SK-N-SH (cell line): Measurements from ENCODE around the gene IGF2BP2. TPM values are rescaled to one million over a fixed set of nuclear protein-coding genes. Genes with fewer than 3 reads are reported as not detected.

Source experiments
- CTCF ChIA-PET: fragments of 300-600, 350-600 bp; formaldehyde crosslinking; extraction: SDS; loops from one replicate; lab custom pipeline; 2021; lab: Yijun Ruan, JAX
- POLR2A ChIA-PET: fragments of 350-600 bp; sonication (Branson Sonifier 250); formaldehyde crosslinking; extraction: SDS; loops from one replicate; lab custom pipeline; 2020; ENCODE audit warnings: antibody characterized with exemption, inconsistent platforms; lab: Yijun Ruan, JAX
- DNase-seq: peaks from one replicate; pipeline ENCODE4 v3.0.0; 2012
- H2AFZ ChIP-seq: fragments of 200-600 bp; sonication (generic); 2 replicates; pipeline ENCODE4 v1.8.1; 2016; ENCODE audit warnings: antibody characterized with exemption, mild to moderate bottlenecking, low read depth
- H3F3A ChIP-seq: fragments of 200-600 bp; sonication (generic); replicated peaks from 2 replicates; pipeline ENCODE3; 2016; ENCODE audit warnings: antibody characterized with exemption, mild to moderate bottlenecking; ENCODE audit not compliant: insufficient read depth
- H3K27ac ChIP-seq, 2 experiments: fragments of 200-500 bp in 1 of 2; fragments of 200-600 bp in 1 of 2; sonication (Bioruptor generic) in 1 of 2; sonication (generic), shearing (Covaris generic) in 1 of 2; 2 replicates each; pipeline versions ENCODE4 v1.5.1 to v1.6.1; 2014 to 2016; ENCODE audit warnings: low read depth in 2 of 2, inconsistent platforms in 1 of 2, low read length in 1 of 2, mild to moderate bottlenecking in 1 of 2, mixed read lengths in 1 of 2
- H3K27me3 ChIP-seq: fragments of 200-600 bp; sonication (generic), shearing (Covaris generic); 2 replicates; pipeline ENCODE4 v1.6.1; 2016; ENCODE audit warnings: mixed run types; ENCODE audit not compliant: insufficient read depth
- H3K36me3 ChIP-seq, 2 experiments: fragments of 200-500 bp in 1 of 2; fragments of 200-600 bp in 1 of 2; sonication (Bioruptor generic) in 1 of 2; sonication (generic) in 1 of 2; replicated peaks in 1 of 2; 2 replicates each; pipeline versions ENCODE3 to v1.5.1; 2014 to 2016; ENCODE audit warnings: low read length in 1 of 2, mild to moderate bottlenecking in 1 of 2; ENCODE audit not compliant: insufficient read depth in 2 of 2, control insufficient read depth in 1 of 2
- H3K4me1 ChIP-seq, 2 experiments: fragments of 200-500 bp in 1 of 2; fragments of 200-600 bp in 1 of 2; sonication (Bioruptor generic) in 1 of 2; sonication (generic), shearing (Covaris generic) in 1 of 2; 2 replicates each; pipeline versions ENCODE4 v1.5.1 to v1.6.1; 2014 to 2016; ENCODE audit warnings: low read depth in 1 of 2, low read length in 1 of 2, mixed run types in 1 of 2; ENCODE audit not compliant: insufficient read depth in 2 of 2, control insufficient read depth in 1 of 2
- H3K4me2 ChIP-seq: fragments of 200-600 bp; sonication (generic), shearing (Covaris generic); 2 replicates; pipeline ENCODE4 v1.6.1; 2017; ENCODE audit warnings: mixed run types
- H3K4me3 ChIP-seq, 2 experiments: fragments of 200-500 bp in 1 of 2; fragments of 200-600 bp in 1 of 2; sonication (Bioruptor generic) in 1 of 2; sonication (generic), shearing (Covaris generic) in 1 of 2; 2 replicates each; pipeline versions ENCODE4 v1.5.1 to v1.8.1; 2014 to 2016; ENCODE audit warnings: low read depth in 2 of 2, inconsistent platforms in 1 of 2, low read length in 1 of 2, mild to moderate bottlenecking in 1 of 2, mixed read lengths in 1 of 2, moderate library complexity in 1 of 2
- H3K79me2 ChIP-seq: fragments of 200-600 bp; sonication (generic); 2 replicates; pipeline ENCODE4 v1.8.1; 2017; ENCODE audit warnings: mild to moderate bottlenecking; ENCODE audit not compliant: insufficient read depth
- H3K9ac ChIP-seq: fragments of 200-600 bp; sonication (generic); 2 replicates; pipeline ENCODE4 v1.6.1; 2017; ENCODE audit warnings: mixed run types
- H3K9me2 ChIP-seq: fragments of 200-600 bp; sonication (generic); 2 replicates; pipeline ENCODE4 v1.6.1; 2017; ENCODE audit warnings: mixed run types
- H3K9me3 ChIP-seq: fragments of 200-600 bp; sonication (generic); 2 replicates; pipeline ENCODE4 v1.6.1; 2017; ENCODE audit warnings: mixed run types, mild to moderate bottlenecking, moderate library complexity
- H4K20me1 ChIP-seq: fragments of 200-600 bp; sonication (generic); 2 replicates; pipeline ENCODE4 v1.6.1; 2017; ENCODE audit warnings: mild to moderate bottlenecking, mixed run types; ENCODE audit not compliant: insufficient read depth
- CHD2 ChIP-seq: fragments of 150-350 bp; IDR thresholded peaks from 2 replicates; pipeline ENCODE4 v1.6.1; 2018; ENCODE audit warnings: low read length; ENCODE audit not compliant: partially characterized antibody
- ELF1 ChIP-seq: IDR thresholded peaks from 2 replicates; pipeline ENCODE4 v1.4.0; 2012
- EP300 ChIP-seq, 2 experiments: IDR thresholded peaks; 2 replicates each; pipeline versions ENCODE4 v1.4.0 to v1.6.1; 2012; ENCODE audit warnings: borderline replicate concordance in 1 of 2, low read depth in 1 of 2, low read length in 1 of 2
- EZH2phosphoT487 ChIP-seq: fragments of 200-600 bp; sonication (generic); IDR thresholded peaks from 2 replicates; pipeline ENCODE4 v1.6.1; 2017; ENCODE audit warnings: low read depth, mixed run types, mild to moderate bottlenecking, antibody characterized with exemption, moderate library complexity, borderline replicate concordance
- FOSL2 ChIP-seq: IDR thresholded peaks from 2 replicates; pipeline ENCODE4 v1.4.0; 2012; ENCODE audit warnings: low read depth, mild to moderate bottlenecking, moderate library complexity, borderline replicate concordance
- FOXJ3 ChIP-seq: sonication (generic); formaldehyde crosslinking; IDR thresholded peaks from 2 replicates; pipeline ENCODE4 v1.5.1; 2020; ENCODE audit warnings: mild to moderate bottlenecking, missing genetic modification reagents
- FOXM1 ChIP-seq: IDR thresholded peaks from 2 replicates; pipeline ENCODE4 v1.4.0; 2012; ENCODE audit warnings: low read depth, mild to moderate bottlenecking
- GABPA ChIP-seq: IDR thresholded peaks from 2 replicates; pipeline ENCODE4 v1.4.0; 2012; ENCODE audit warnings: low read depth, mild to moderate bottlenecking
- GATA2 ChIP-seq: sonication (generic); formaldehyde crosslinking; IDR thresholded peaks from 2 replicates; pipeline ENCODE4 v1.5.0; 2020; ENCODE audit warnings: mild to moderate bottlenecking, missing genetic modification reagents
- IRF3 ChIP-seq: fragments of 150-350 bp; IDR thresholded peaks from 2 replicates; pipeline ENCODE4 v1.6.1; 2016; ENCODE audit warnings: mild to moderate bottlenecking, low read depth, low read length
- JUND ChIP-seq: IDR thresholded peaks from 2 replicates; pipeline ENCODE4 v1.4.0; 2012
- MAX ChIP-seq: IDR thresholded peaks from 2 replicates; pipeline ENCODE4 v1.4.0; 2012; ENCODE audit warnings: low read depth
- NRF1 ChIP-seq: IDR thresholded peaks from 2 replicates; pipeline ENCODE4 v1.6.1; 2012; ENCODE audit warnings: low read depth, mild to moderate bottlenecking, low read length
- PBX3 ChIP-seq: IDR thresholded peaks from 2 replicates; pipeline ENCODE4; 2012
- POLR2AphosphoS5 ChIP-seq: IDR thresholded peaks from 2 replicates; pipeline ENCODE4 v1.6.1; 2012; ENCODE audit warnings: low read depth, low read length
- SIN3A ChIP-seq: IDR thresholded peaks from 2 replicates; pipeline ENCODE4 v1.6.1; 2012; ENCODE audit warnings: low read depth, mild to moderate bottlenecking, low read length, moderate library complexity, borderline replicate concordance
- TCF12 ChIP-seq: IDR thresholded peaks from 2 replicates; pipeline ENCODE4 v1.4.0; 2012
- TEAD4 ChIP-seq: IDR thresholded peaks from 2 replicates; pipeline ENCODE4 v1.4.0; 2012; ENCODE audit warnings: mild to moderate bottlenecking, borderline replicate concordance; ENCODE audit not compliant: insufficient read depth
- USF2 ChIP-seq: fragments of 150-350 bp; IDR thresholded peaks from 2 replicates; pipeline ENCODE4 v1.6.1; 2017; ENCODE audit warnings: antibody characterized with exemption, low read length, low read depth, borderline replicate concordance
- YY1 ChIP-seq: IDR thresholded peaks from 2 replicates; pipeline ENCODE4 v1.4.0; 2012; ENCODE audit warnings: low read depth, mild to moderate bottlenecking
- WGBS: methylation state at CpG from one replicate; pipeline ENCODE4 v1.1.6; 2017; ENCODE audit warnings: low lambda C conversion rate; 5-methylcytosine and 5-hydroxymethylcytosine counted together
- polyA plus RNA-seq, 3 experiments: library from polyadenylated mRNA; depleted of rRNA; stranded (reverse); fragments of >200 nt; gene quantifications; 2 replicates each; pipeline ENCODE4 v1.2.3, GENCODE V29; 2012

The IGF2BP2 gene
- polyA plus RNA-seq, 1 of the 3 experiments (the other 2 are of a cell fraction): 5.4 TPM

- no peaks in the 10 kb centered on the region for H3K27me3 ChIP-seq
- no peaks in the 10 kb centered on the region; the same call in 1 of the 2 replicates for H4K20me1 ChIP-seq
- H3K4me3 ChIP-seq: no peak overlapping the region
- POLR2A ChIA-PET: no interaction called here
- CTCF ChIA-PET: interaction anchor here (1.0 to 2.5 kb wide), 3 partner anchors 8 to 64 kb away, joined by 3 to 6 read pairs (median 5); no protein-coding TSS in a partner anchor
- 76% methylated on average over 3 of the region's 3 CpGs for WGBS
- TF ChIP-seq TEAD4 (no peak), ELF1 (no peak)
- H3K4me1 ChIP-seq: peaks cover 2 to 25% of the 10 kb centered on the region in 2 experiments; a peak in 3 of 4 replicates
- DNase-seq: no peak
- no peak overlapping the region for H2AFZ ChIP-seq
- H3F3A ChIP-seq: peaks cover 20% of the 10 kb centered on the region
- H3K9me2 ChIP-seq: no peaks in the 10 kb centered on the region
- peaks cover 0 to 5% of the 10 kb centered on the region in 2 experiments for H3K36me3 ChIP-seq
- H3K27ac ChIP-seq: no peak overlapping the region
- peaks cover 97% of the 10 kb centered on the region for H3K79me2 ChIP-seq
- no peaks in the 10 kb centered on the region for H3K9me3 ChIP-seq
- no peak overlapping the region for H3K9ac ChIP-seq
- H3K4me2 ChIP-seq: no peak overlapping the region
Observed at GRCh38 chr3:185724251-185724650, 100.6 kb downstream of the IGF2BP2 start.

- WGBS: 85% methylated on average over 5 of the region's 5 CpGs
- Histone ChIP-seq H3K27ac (no peak overlapping the region), H4K20me1 (no peaks in the 10 kb centered on the region; the same call in 1 of the 2 replicates), H3K9me3 (no peaks in the 10 kb centered on the region), H3F3A (peaks cover 6% of the 10 kb centered on the region), H3K4me2 (no peak overlapping the region), H3K9me2 (no peaks in the 10 kb centered on the region), H3K4me1 (peaks cover under 1 to 16% of the 10 kb centered on the region in 2 experiments; a peak in 3 of 4 replicates), H3K79me2 (peaks cover 98% of the 10 kb centered on the region), H3K9ac (no peak overlapping the region), H3K27me3 (no peaks in the 10 kb centered on the region), H3K4me3 (no peak overlapping the region), H3K36me3 (peaks cover 0 to 5% of the 10 kb centered on the region in 2 experiments), H2AFZ (no peak overlapping the region)
- ChIA-PET CTCF (interaction anchor here (1.1 to 2.5 kb wide), 3 partner anchors 12 to 62 kb away, joined by 3 to 6 read pairs (median 5); no protein-coding TSS in a partner anchor), POLR2A (no interaction called here)
- TF ChIP-seq USF2 (no peak), EP300 (IDR thresholded peaks at IDR 0.05; ENCODE audit: borderline replicate concordance in 1 of 2, low read depth in 1 of 2, low read length in 1 of 2) (no peak), MAX (no peak), SIN3A (no peak), FOXJ3 (CRISPR knock-in tag) (no peak), FOXM1 (no peak), YY1 (no peak)
- no peak for DNase-seq
Observed at GRCh38 chr3:185722881-185723280, 102.0 kb downstream of the IGF2BP2 start.

- H2AFZ ChIP-seq: no peak overlapping the region
- H3K4me1 ChIP-seq: peaks cover 7 to 18% of the 10 kb centered on the region in 2 experiments; a peak in 3 of 4 replicates
- CTCF ChIA-PET: interaction anchor here (1.1 to 2.5 kb wide), 2 partner anchors 11 to 62 kb away, joined by 3 to 6 read pairs; no protein-coding TSS in a partner anchor
- no peak overlapping the region for H3K9ac ChIP-seq
- H3K79me2 ChIP-seq: peaks cover 98% of the 10 kb centered on the region
- H3F3A ChIP-seq: peaks cover 7% of the 10 kb centered on the region
- H3K4me2 ChIP-seq: no peak overlapping the region
- no peak for DNase-seq
- H3K4me3 ChIP-seq: no peak overlapping the region
- H4K20me1 ChIP-seq: no peaks in the 10 kb centered on the region; the same call in 1 of the 2 replicates
- H3K9me2 ChIP-seq: no peaks in the 10 kb centered on the region
- H3K9me3 ChIP-seq: no peaks in the 10 kb centered on the region
- H3K27ac ChIP-seq: no peak overlapping the region
- H3K36me3 ChIP-seq: peaks cover 0 to 5% of the 10 kb centered on the region in 2 experiments
- POLR2A ChIA-PET: interaction anchor here (0.6 kb wide), 1 partner anchor 80 kb away, joined by 4 read pairs; no protein-coding TSS in a partner anchor
- 94% methylated on average over 3 of the region's 3 CpGs for WGBS
- H3K27me3 ChIP-seq: no peaks in the 10 kb centered on the region
- TF ChIP-seq IRF3 (no peak), TCF12 (no peak), PBX3 (no peak), GATA2 (CRISPR knock-in tag) (no peak), POLR2AphosphoS5 (no peak), NRF1 (no peak), CHD2 (no peak), EZH2phosphoT487 (no peak), JUND (no peak), GABPA (no peak), ELF1 (no peak), FOSL2 (no peak)
Observed at GRCh38 chr3:185721970-185722369, 102.9 kb downstream of the IGF2BP2 start.
